ENCODE results near the gene GGN. TPM values are rescaled to one million over a fixed set of nuclear protein-coding genes. Genes with fewer than 3 reads are reported as not detected.

Gene GGN
- total and polyA plus RNA-seq, 9 of the 15 experiments (the other 6 are each of a cell fraction or from before 2014, with no cell fraction given): 0.15 to 0.33 TPM; not detected in 7

DNA sequence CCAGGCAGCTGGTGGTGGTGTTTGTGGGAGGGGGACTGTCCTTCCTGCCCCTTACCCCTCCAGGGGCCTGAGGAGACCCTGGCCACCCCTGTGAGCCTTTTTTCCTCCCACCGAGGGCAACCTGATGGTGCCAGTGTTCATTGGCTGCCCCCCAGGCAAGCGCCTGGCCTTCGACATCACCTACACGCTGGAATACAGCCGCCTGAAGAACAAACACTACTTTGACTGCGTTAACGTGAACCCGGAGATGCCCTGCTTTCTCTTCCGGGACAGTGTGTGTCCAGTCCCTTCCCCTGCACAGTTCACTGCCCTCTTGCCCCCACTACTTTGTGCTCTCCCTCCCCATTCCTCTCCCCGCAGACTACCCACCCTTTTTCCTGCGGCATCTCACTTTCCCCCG is 20.8 kb downstream of the GGN start (continued):
- TF ChIP-seq, protein P1, sequence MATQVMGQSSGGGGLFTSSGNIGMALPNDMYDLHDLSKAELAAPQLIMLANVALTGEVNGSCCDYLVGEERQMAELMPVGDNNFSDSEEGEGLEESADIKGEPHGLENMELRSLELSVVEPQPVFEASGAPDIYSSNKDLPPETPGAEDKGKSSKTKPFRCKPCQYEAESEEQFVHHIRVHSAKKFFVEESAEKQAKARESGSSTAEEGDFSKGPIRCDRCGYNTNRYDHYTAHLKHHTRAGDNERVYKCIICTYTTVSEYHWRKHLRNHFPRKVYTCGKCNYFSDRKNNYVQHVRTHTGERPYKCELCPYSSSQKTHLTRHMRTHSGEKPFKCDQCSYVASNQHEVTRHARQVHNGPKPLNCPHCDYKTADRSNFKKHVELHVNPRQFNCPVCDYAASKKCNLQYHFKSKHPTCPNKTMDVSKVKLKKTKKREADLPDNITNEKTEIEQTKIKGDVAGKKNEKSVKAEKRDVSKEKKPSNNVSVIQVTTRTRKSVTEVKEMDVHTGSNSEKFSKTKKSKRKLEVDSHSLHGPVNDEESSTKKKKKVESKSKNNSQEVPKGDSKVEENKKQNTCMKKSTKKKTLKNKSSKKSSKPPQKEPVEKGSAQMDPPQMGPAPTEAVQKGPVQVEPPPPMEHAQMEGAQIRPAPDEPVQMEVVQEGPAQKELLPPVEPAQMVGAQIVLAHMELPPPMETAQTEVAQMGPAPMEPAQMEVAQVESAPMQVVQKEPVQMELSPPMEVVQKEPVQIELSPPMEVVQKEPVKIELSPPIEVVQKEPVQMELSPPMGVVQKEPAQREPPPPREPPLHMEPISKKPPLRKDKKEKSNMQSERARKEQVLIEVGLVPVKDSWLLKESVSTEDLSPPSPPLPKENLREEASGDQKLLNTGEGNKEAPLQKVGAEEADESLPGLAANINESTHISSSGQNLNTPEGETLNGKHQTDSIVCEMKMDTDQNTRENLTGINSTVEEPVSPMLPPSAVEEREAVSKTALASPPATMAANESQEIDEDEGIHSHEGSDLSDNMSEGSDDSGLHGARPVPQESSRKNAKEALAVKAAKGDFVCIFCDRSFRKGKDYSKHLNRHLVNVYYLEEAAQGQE (IDR thresholded peaks at IDR 0.05; ENCODE audit: borderline replicate concordance): no peak
- TF ChIP-seq, protein P1 (CRISPR knock-in tag; IDR thresholded peaks at IDR 0.05; ENCODE audit: low read depth): no peak
- TF ChIP-seq CBFA2T2 (conservative IDR thresholded peaks at IDR 0.05): no peak
- no peak for TF ChIP-seq PCBP2 (IDR thresholded peaks at IDR 0.05; ENCODE audit: low read depth, low read length, poor library complexity, severe bottlenecking)
- no peak for TF ChIP-seq AFF4 (CRISPR knock-in tag; IDR thresholded peaks at IDR 0.05)
- no peak for TF ChIP-seq TBL1XR1 (IDR thresholded peaks at IDR 0.05; ENCODE audit: low read length in 2 of 2)
- TF ChIP-seq MYC (IDR thresholded peaks at IDR 0.05; ENCODE audit: low read depth, low read length): no peak
- TF ChIP-seq MYC (CRISPR knock-in tag; IDR thresholded peaks at IDR 0.05; ENCODE audit: borderline replicate concordance, low read depth): no peak
- no peak for TF ChIP-seq ZNF398 (CRISPR knock-in tag; IDR thresholded peaks at IDR 0.05)
- no peak for TF ChIP-seq NFXL1 (CRISPR knock-in tag; IDR thresholded peaks at IDR 0.05)
- no peak for TF ChIP-seq KDM1A (IDR thresholded peaks at IDR 0.05)

Measured in K562 (cell line).